Measurements from ENCODE around the gene DARS1. TPM values are rescaled to one million over a fixed set of nuclear protein-coding genes. Genes with fewer than 3 reads are reported as not detected.
"Not testable (repeated sequence)": the region's sequence is repeated elsewhere in the genome, so short reads cannot be mapped to it uniquely, and the experiment has no call there.

The DARS1 gene
- total RNA-seq, 1 donor from 2014 or later, result 86.0 TPM

- DNase-seq (ENCODE audit: low read depth), result no peak
- H3K4me3 ChIP-seq (ENCODE audit: low read depth, low read length), result no peak overlapping the region
- TF ChIP-seq CTCF (conservative IDR thresholded peaks at IDR 0.05; ENCODE audit: low read depth, low read length), result no peak
Observed at GRCh38 chr2:135960656-135961551, 24.5 kb downstream of the DARS1 start.

GRCh38 chr2:135960150-135960549, 25.3 kb downstream of the DARS1 start:
- no peak for DNase-seq (ENCODE audit: low read depth)
- no peak overlapping the region for H3K4me3 ChIP-seq (ENCODE audit: low read depth, low read length)
- no peak for TF ChIP-seq CTCF (conservative IDR thresholded peaks at IDR 0.05; ENCODE audit: low read depth, low read length)

GRCh38 chr2:135958927-135959326, 26.5 kb downstream of the DARS1 start:
- not testable (repeated sequence) for H3K4me3 ChIP-seq (ENCODE audit: low read depth, low read length); DNase-seq (ENCODE audit: low read depth)

- H3K4me3 ChIP-seq (ENCODE audit: low read depth, low read length), result no peak overlapping the region
- DNase-seq (ENCODE audit: low read depth), result no peak
- no peak for TF ChIP-seq CTCF (conservative IDR thresholded peaks at IDR 0.05; ENCODE audit: low read depth, low read length)
Observed at GRCh38 chr2:135954020-135954601, 31.3 kb downstream of the DARS1 start.

- TF ChIP-seq CTCF (conservative IDR thresholded peaks at IDR 0.05; ENCODE audit: low read depth, low read length), result no peak
- no peak overlapping the region for H3K4me3 ChIP-seq (ENCODE audit: low read depth, low read length)
- no peak for DNase-seq (ENCODE audit: low read depth)
Observed at GRCh38 chr2:135952891-135953290, 32.5 kb downstream of the DARS1 start.

GRCh38 chr2:135951041-135951583, 34.3 kb downstream of the DARS1 start:
- no peak for TF ChIP-seq CTCF (conservative IDR thresholded peaks at IDR 0.05; ENCODE audit: low read depth, low read length)
- no peak overlapping the region for H3K4me3 ChIP-seq (ENCODE audit: low read depth, low read length)
- DNase-seq (ENCODE audit: low read depth), result no peak

DNA sequence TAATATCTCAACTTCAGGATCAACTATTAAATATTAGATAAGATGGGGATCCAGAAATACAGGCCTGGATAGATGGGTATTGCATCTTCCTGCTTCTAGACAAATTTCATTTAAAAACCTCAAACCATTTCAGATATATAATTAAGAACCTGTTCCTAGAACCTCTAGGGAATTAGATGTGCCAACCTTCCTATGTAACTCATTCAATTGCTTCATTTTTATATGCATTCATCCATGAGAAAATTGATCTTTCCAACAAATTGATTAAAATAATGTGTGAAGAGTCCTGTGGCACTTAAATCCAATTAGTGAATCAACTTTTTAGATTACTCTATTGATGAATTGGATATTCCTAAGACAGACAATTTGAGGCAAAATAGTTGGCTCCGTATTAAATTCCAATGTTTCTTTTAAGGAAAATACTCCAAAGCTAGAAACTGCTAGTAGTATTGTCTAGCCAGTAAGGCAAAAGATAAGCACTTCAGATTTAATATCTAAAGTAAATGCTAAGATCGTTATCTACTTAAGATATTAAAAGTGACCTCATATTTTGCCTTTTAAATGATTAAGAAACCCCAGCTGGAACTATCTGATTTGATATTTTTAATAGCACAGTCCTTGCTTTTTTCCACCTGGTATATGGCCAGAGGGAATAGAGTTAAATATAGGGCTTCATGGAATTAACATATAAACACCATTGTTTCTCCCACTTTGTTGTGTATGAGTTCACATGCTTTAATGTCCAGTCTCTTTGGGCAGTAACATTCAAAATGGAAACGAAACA, 35.8 kb downstream of the DARS1 start:
- TF ChIP-seq CTCF (conservative IDR thresholded peaks at IDR 0.05; ENCODE audit: low read depth, low read length), result no peak
- no peak for DNase-seq (ENCODE audit: low read depth)
- H3K4me3 ChIP-seq (ENCODE audit: low read depth, low read length), result no peak overlapping the region
